MM.1S (cell line): ENCODE data around the gene KCNC4.

Source experiments
- DNase-seq: peaks from one replicate; pipeline ENCODE4 v3.0.0-alpha.2; 2015
- H2AFZ ChIP-seq: fragments of 300-600 bp; sonication (generic); 2 replicates; pipeline ENCODE4 v1.6.0; 2016; ENCODE audit warnings: antibody characterized with exemption, low read length
- H3F3A ChIP-seq: fragments of 300-600 bp; sonication (generic); 2 replicates; pipeline ENCODE4 v1.6.1; 2016; ENCODE audit warnings: mild to moderate bottlenecking, antibody characterized with exemption, low read length, moderate library complexity, mixed read lengths; ENCODE audit not compliant: insufficient read depth
- H3K27ac ChIP-seq: fragments of 300-600 bp; sonication (generic); 2 replicates; pipeline ENCODE4 v1.5.1; 2016; ENCODE audit warnings: mild to moderate bottlenecking, low read length
- H3K27me3 ChIP-seq: fragments of 300-600 bp; sonication (generic); replicated peaks from 2 replicates; pipeline ENCODE4 v1.6.0; 2016; ENCODE audit warnings: low read length; ENCODE audit not compliant: insufficient read depth
- H3K36me3 ChIP-seq: fragments of 300-600 bp; sonication (generic); replicated peaks from 2 replicates; pipeline ENCODE4 v1.6.1; 2016; ENCODE audit warnings: mild to moderate bottlenecking, low read length, mixed read lengths; ENCODE audit not compliant: insufficient read depth
- H3K4me1 ChIP-seq: fragments of 300-600 bp; sonication (generic); 2 replicates; pipeline ENCODE4 v1.6.1; 2016; ENCODE audit warnings: low read length, mixed read lengths
- H3K4me2 ChIP-seq: fragments of 300-600 bp; sonication (generic); 2 replicates; pipeline ENCODE4 v1.6.0; 2016; ENCODE audit warnings: low read depth, low read length
- H3K4me3 ChIP-seq: fragments of 300-600 bp; sonication (generic); 2 replicates; pipeline ENCODE4 v1.5.1; 2016; ENCODE audit warnings: low read length, mixed read lengths
- H3K79me2 ChIP-seq: fragments of 300-600 bp; sonication (generic); 2 replicates; pipeline ENCODE4 v1.6.1; 2016; ENCODE audit warnings: mixed run types, low read length, mixed read lengths
- H3K9ac ChIP-seq: fragments of 300-600 bp; sonication (generic); 2 replicates; pipeline ENCODE4 v1.6.1; 2016; ENCODE audit warnings: low read length, mixed read lengths
- H3K9me2 ChIP-seq: fragments of 300-600 bp; sonication (generic); replicated peaks from 2 replicates; pipeline ENCODE4 v1.6.1; 2016; ENCODE audit warnings: mild to moderate bottlenecking, low read length, mixed read lengths; ENCODE audit not compliant: insufficient read depth
- H3K9me3 ChIP-seq: fragments of 300-600 bp; sonication (generic); replicated peaks from 2 replicates; pipeline ENCODE4 v1.6.1; 2016; ENCODE audit warnings: mild to moderate bottlenecking, low read length, mixed read lengths; ENCODE audit not compliant: insufficient read depth
- H4K20me1 ChIP-seq: fragments of 300-600 bp; sonication (generic); 2 replicates; pipeline ENCODE4 v1.6.1; 2016; ENCODE audit warnings: mild to moderate bottlenecking, low read length, moderate library complexity, mixed read lengths; ENCODE audit not compliant: insufficient read depth
- EZH2 ChIP-seq: fragments of 300-600 bp; sonication (generic); optimal IDR thresholded peaks from 2 replicates; pipeline ENCODE3; 2017; ENCODE audit warnings: low read depth, mild to moderate bottlenecking, antibody characterized with exemption, low read length, mixed read lengths
- EZH2phosphoT487 ChIP-seq: fragments of 300-600 bp; sonication (generic); IDR thresholded peaks from 2 replicates; pipeline ENCODE4 v1.6.1; 2018; ENCODE audit warnings: antibody characterized with exemption, low read length
- TF ChIP-seq, protein P1 (sequence below): fragments of 300-600 bp; sonication (generic); IDR thresholded peaks from 2 replicates; pipeline ENCODE4 v1.5.1; 2016; ENCODE audit warnings: antibody characterized with exemption, low read length, mixed read lengths

Gene KCNC4

DNA sequence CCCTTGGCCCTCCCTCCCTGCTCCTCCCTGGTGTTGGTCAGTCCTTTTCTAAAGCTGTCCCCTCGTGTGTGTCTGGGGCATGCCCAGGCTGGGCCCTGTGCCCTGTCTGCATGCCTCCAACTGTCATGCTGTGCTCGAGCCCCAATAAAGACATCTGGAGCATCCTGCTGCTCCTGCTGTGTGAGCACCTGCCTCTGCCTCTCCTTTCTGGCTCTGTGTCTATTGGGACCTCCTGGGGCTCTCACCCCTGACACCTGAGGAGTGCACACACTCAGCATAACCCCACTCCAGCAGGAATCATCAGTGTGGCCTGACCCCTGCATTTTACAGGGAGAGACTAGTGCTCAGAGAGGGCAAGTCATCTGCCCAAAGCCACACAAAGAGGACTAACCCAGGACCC lies 23.7 kb downstream of the KCNC4 start:
- no peak for DNase-seq
- H4K20me1 ChIP-seq: no peaks in the 10 kb centered on the region
- H3K9me2 ChIP-seq: no peaks in the 10 kb centered on the region
- H2AFZ ChIP-seq: no peak overlapping the region
- H3K9me3 ChIP-seq: no peaks in the 10 kb centered on the region
- H3K27me3 ChIP-seq: no peaks in the 10 kb centered on the region
- H3F3A ChIP-seq: no peaks in the 10 kb centered on the region
- no peak overlapping the region for H3K27ac ChIP-seq
- no peak overlapping the region for H3K4me2 ChIP-seq
- no peaks in the 10 kb centered on the region for H3K4me1 ChIP-seq
- H3K4me3 ChIP-seq: no peak overlapping the region
- H3K9ac ChIP-seq: no peak overlapping the region
- TF ChIP-seq, protein P1, sequence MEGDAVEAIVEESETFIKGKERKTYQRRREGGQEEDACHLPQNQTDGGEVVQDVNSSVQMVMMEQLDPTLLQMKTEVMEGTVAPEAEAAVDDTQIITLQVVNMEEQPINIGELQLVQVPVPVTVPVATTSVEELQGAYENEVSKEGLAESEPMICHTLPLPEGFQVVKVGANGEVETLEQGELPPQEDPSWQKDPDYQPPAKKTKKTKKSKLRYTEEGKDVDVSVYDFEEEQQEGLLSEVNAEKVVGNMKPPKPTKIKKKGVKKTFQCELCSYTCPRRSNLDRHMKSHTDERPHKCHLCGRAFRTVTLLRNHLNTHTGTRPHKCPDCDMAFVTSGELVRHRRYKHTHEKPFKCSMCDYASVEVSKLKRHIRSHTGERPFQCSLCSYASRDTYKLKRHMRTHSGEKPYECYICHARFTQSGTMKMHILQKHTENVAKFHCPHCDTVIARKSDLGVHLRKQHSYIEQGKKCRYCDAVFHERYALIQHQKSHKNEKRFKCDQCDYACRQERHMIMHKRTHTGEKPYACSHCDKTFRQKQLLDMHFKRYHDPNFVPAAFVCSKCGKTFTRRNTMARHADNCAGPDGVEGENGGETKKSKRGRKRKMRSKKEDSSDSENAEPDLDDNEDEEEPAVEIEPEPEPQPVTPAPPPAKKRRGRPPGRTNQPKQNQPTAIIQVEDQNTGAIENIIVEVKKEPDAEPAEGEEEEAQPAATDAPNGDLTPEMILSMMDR: no peak
- TF ChIP-seq EZH2phosphoT487 (no peak), EZH2 (no peak)
- no peaks in the 10 kb centered on the region for H3K79me2 ChIP-seq
- H3K36me3 ChIP-seq: no peaks in the 10 kb centered on the region

DNA sequence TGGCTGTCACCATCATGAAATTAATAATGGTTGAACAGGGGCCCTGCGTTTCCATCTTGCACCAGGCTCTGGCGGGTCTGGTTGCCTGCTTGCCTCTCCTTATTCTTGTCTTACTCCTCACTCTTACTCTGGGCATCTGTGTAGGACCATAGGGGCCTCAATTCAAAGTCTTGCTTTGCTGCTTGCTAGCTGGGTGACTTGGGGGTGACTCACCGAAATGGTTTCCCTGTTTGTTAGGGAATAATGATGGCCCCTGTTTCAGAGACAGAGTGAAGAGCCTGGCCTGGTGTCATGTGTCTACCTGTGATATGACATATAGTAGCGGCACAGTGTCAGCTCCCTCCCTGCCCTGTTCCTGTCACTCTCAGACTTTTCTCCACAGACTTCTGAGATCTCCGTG lies 24.6 kb downstream of the KCNC4 start:
- Histone ChIP-seq H3K9ac (no peak overlapping the region), H3K9me2 (no peaks in the 10 kb centered on the region), H2AFZ (no peak overlapping the region), H3K36me3 (no peaks in the 10 kb centered on the region), H3K4me2 (no peak overlapping the region), H3F3A (no peaks in the 10 kb centered on the region), H3K9me3 (no peaks in the 10 kb centered on the region), H3K27me3 (no peaks in the 10 kb centered on the region), H3K4me1 (no peaks in the 10 kb centered on the region), H4K20me1 (no peaks in the 10 kb centered on the region), H3K4me3 (no peak overlapping the region), H3K27ac (no peak overlapping the region), H3K79me2 (no peaks in the 10 kb centered on the region)
- TF ChIP-seq EZH2phosphoT487 (no peak), EZH2 (no peak)
- TF ChIP-seq, protein P1: no peak
- DNase-seq: no peak

DNA sequence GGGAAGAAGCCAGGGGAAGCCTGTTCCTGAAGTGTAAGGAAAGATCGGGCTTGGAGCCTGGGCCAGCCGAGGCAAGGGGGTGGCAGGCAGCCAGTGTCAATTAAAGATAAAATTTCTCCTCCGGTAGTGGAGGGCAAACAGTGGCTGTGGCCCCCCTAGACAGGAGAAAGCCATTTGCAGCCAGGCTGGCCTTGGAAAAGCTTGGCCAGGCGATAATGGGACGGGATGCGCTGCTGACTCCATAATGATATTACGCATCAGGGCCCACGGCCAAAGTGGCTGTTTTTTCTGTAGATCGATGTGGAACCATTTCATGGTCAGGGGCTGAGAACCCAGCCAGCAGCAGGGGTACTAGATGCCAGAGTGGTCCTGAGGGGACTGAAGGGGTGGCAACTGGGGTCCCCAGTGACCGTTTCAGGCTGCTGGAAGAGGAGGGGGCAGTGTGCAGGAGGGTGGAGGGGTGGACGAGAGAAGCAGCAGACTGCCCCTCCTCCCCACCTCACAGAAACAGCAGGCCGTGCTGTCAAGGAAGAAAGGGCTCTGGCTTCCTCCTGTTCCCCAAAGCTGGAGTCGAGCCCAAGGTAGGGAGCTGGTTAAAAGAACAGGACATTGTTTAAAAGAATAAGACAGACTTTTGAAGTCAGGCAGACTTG lies 25.2 kb downstream of the KCNC4 start:
- no peak for DNase-seq
- no peak overlapping the region for H3K27ac ChIP-seq
- H2AFZ ChIP-seq: no peak overlapping the region
- H3K79me2 ChIP-seq: no peaks in the 10 kb centered on the region
- H3K4me3 ChIP-seq: no peak overlapping the region
- no peak overlapping the region for H3K9ac ChIP-seq
- H3K9me3 ChIP-seq: no peaks in the 10 kb centered on the region
- no peaks in the 10 kb centered on the region for H4K20me1 ChIP-seq
- no peaks in the 10 kb centered on the region for H3K36me3 ChIP-seq
- H3K9me2 ChIP-seq: no peaks in the 10 kb centered on the region
- H3F3A ChIP-seq: no peaks in the 10 kb centered on the region
- TF ChIP-seq, protein P1: no peak
- TF ChIP-seq EZH2phosphoT487 (no peak), EZH2 (no peak)
- H3K27me3 ChIP-seq: no peaks in the 10 kb centered on the region
- H3K4me2 ChIP-seq: no peak overlapping the region
- H3K4me1 ChIP-seq: no peaks in the 10 kb centered on the region
